ENCODE data around the gene GNAS.
"Not testable (repeated sequence)": the region's sequence is repeated elsewhere in the genome, so short reads cannot be mapped to it uniquely, and the experiment has no call there.

The GNAS gene

GRCh38 chr20:58852543-58853271 lies at the start of gene GNAS:
Gene GNAS, plus strand, starts transcription at chr20:58852716.
- no peak for DNase-seq (ENCODE audit: low read depth)

GRCh38 chr20:58803533-58803932 lies 49.0 kb upstream of the GNAS start:
- no peak for DNase-seq (ENCODE audit: low read depth)

- DNase-seq (ENCODE audit: low read depth) = no peak
Measured at GRCh38 chr20:58807801-58808200, 44.7 kb upstream of the GNAS start.

- no peak for DNase-seq (ENCODE audit: low read depth)
Measured at GRCh38 chr20:58808271-58809046, 44.1 kb upstream of the GNAS start.

- DNase-seq (ENCODE audit: low read depth) = no peak
Measured at GRCh38 chr20:58810116-58810878, 42.2 kb upstream of the GNAS start.

DNA sequence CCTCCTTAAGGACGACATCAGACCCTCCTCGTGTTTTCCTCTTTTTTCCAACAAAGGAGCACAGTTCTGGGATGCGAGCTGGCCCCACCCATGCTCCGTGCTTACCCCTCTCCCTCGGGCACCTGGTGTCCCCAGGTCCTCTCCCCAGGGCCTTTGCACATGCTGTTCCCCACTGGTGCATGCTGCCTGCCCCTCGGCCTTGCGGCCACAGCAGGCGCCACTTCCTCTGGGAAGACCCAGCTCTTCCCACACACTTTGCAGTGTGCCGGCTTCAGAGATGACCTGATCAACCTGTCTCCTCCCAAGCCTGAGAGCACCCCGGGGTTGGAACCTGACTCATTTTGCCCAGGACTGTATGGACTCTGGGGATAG lies 41.7 kb upstream of the GNAS start:
- DNase-seq (ENCODE audit: low read depth) = no peak

DNA sequence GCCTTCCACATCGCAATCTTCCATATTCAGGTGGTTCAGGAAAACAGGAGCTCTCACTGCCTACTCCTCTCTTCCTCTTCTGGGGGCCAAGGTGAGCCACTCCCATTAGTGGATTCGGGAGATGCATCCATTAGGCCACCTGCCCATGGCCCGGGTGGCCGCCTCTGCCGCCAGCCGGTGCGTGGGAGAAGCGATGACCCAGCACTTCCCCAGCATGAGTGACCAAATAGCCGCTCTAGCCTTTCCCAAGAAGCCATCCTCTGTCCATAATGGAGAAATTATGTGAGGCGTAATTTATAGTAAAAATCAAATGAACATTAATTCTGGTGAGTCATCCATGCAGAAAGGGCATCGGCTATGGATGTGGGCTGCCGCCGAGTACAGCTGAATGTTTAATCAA lies 41.2 kb upstream of the GNAS start:
- DNase-seq (ENCODE audit: low read depth) = no peak

DNA sequence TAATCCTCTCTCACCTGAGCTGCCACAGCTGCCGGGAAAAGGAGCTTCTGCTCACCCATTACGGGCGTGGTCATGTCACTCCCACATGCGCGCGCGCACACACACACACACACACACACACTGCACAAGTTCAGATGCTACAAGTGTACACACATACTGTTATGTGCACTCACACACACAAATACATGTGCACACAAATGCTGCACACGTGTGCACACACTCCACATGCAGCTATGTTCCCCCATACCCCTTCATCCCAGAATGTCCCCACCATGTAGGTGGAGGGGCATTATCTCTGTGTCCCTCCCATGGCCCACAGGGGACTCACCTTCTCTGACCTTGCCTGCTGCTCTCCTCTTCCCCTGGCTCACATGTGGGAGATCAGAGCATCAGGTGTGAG lies 39.1 kb upstream of the GNAS start:
- no peak for DNase-seq (ENCODE audit: low read depth)

- no peak for DNase-seq (ENCODE audit: low read depth)
Measured at GRCh38 chr20:58815448-58815847, 37.1 kb upstream of the GNAS start.

GRCh38 chr20:58816051-58816450 lies 36.5 kb upstream of the GNAS start:
- DNase-seq (ENCODE audit: low read depth) = no peak

- DNase-seq (ENCODE audit: low read depth) = no peak
Measured at GRCh38 chr20:58816957-58817651, 35.4 kb upstream of the GNAS start.

GRCh38 chr20:58817748-58818147 lies 34.8 kb upstream of the GNAS start:
- no peak for DNase-seq (ENCODE audit: low read depth)

DNA sequence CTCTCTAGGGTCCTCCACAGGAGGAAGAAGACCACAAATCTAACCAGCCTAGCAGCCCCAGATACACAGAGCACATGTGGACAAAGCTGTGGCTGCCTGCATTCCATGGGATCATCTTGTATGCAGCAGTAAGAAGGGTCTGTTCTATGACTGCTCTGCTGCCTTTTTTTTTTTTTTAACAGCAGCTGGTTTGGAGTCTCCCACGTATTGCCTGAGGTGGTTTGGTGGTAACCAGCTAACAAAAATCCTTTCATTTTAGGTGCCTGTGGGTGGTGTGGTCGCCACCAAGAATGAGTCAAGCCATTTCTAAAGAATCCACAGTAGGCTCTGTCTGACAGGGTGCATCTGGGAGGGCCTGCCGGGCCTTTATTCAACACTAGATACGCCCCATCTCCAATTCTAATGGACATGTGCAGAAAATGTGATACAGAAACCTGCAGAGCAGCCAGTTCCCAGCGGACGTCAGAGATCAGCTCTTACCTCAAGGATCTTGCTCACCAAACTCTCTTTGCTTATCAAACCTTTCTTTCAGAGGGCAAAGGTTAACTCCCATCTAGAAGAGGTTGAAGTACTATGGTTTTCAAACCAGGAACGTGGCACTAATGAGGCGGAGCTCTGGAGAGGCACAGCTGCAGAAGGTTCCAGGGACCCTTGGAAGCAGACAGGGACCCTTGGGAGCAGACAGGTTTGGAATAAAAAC lies 33.8 kb upstream of the GNAS start:
- DNase-seq (ENCODE audit: low read depth) = no peak

DNA sequence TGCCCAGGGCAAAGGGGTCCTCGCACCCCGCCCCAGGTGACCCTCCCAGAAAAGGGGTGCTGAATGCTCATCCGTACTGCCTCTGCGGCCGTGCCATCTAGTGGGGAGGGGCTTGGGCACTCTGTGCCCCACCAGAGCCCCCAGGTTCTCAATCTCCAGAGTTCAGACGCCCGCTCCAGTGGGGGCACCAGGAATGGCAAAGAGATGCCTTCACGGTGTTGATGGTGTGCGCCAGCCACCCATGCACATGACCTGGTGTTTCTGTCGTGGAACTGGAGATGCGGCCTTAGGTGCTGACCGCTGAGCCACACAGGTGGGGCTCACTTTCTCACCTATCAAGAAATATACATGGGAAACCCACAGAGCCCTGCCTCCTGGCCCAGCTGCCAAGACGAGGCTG lies 32.6 kb upstream of the GNAS start:
- DNase-seq (ENCODE audit: low read depth) = no peak

DNA sequence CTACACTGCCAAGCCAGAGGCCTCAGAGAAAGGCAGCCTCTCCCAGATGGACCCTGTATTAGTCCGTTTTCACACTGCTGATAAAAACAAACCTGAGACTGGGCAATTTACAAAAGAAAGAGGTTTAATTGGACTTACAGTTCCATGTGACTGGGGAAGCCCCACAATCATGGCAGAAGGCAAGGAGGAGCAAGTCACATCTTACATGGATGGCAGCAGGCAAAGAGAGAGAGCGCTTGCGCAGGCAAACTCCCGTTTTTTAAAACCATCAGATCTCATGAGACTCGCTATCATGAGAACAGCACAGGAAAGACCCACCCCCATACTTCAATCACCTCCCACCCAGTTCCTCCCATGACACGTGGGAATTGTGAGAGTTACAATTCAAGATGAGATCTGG lies 32.0 kb upstream of the GNAS start:
- DNase-seq (ENCODE audit: low read depth) = not testable (repeated sequence)

DNA sequence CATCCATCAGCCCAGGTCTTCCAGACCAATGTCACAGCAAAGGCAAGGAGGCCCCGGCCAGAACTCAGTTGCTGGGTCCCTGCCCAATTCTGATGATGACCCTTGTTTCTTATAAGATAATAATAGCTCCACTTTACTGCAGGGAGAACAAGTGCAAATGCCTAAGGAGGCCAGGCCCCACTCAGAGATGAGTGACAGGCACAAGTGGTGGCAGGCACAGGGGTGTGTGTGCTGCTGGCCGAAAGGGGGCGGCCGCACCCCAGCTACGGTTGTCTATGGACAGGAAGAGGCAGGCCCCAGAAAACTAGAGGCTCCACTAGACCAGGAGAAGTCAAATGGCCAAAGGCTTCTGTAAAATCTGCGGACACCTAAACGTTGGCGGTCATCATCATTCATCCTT lies 30.4 kb upstream of the GNAS start:
- no peak for DNase-seq (ENCODE audit: low read depth)

DNA sequence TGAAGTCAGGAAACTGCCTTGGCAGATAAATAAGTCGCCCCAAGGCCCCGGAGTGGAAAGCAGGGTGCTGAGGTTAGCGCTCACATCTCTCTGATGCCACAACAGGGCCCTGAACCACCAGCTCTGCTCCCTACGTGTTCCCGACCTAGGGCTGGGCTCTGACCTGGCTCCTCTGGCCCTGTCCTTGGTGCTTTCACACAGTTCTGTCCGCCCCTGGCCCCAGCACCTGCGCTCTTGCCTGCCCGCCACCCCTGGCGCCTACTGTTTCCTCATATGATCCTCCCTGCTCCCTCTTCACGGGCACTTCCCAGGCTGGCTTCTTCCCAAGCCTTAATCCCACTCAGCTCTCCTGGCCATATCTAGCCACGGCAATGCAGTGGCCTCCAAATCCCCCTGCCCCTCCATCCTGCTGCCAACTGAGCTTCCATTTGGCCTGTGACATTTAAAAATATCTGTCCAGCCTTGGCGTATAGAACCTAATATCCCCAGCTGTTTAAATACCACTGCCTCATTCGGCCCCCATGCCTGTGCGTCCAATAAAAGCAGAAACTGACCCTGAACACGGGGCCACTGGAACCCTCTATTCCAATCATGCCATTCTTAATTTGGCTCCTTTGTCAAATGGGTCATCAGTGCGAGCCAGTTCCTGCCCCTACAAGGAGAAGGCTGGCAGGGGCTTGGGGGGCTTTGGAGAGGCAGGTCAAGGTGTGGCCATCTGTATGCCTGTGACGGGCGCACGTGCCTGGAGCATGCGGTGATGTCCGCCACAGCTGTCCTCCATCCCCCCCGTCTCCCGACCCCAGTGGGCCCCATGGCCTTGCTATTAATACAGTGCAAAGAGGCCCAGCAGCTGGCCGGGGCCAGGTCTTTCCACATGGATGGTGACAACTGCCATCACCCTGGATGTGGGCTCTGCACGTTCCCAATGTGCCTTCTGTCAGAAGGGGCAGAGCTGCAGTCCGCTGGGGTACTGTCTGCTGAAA lies 29.5 kb upstream of the GNAS start:
- no peak for DNase-seq (ENCODE audit: low read depth)

- no peak for DNase-seq (ENCODE audit: low read depth)
Measured at GRCh38 chr20:58824843-58825242, 27.7 kb upstream of the GNAS start.

DNA sequence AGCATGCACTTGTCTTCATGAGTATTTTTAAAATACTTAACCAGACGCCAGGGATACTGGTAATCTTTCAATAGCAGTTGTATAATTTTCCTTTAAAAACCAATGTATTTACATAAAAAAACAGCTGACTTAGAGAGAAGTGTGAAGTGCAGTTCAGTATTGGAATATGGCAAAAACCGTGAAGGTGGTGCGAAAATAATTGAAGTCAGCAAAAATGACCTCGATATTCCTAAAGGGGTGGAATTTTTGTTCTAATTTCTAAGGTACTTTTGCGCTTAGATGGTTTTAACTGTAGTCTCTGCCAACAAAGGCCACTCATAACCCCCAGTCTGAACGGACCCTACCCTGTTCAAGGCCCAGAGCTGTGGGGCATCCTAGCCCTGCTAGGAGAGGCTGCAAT lies 27.1 kb upstream of the GNAS start:
- DNase-seq (ENCODE audit: low read depth) = no peak

DNA sequence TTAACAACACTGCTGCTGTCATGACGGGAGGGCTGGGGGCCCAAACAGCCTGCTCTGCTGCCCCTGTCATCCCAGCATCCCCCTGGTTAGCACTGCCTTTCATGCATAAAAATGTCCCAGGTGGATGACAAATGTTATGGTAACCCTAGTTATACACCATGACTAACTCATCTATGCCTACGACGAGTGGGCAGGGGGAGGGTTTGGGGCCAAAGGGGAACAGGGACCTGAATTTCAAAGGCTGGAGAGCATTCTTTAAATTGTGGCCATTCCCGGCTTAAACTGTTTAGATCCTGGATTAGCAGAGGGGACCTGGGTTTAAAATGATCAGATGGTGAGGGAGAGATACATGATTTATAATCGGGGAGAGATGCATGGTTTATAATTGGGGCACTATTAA lies 26.2 kb upstream of the GNAS start:
- DNase-seq (ENCODE audit: low read depth) = no peak

DNA sequence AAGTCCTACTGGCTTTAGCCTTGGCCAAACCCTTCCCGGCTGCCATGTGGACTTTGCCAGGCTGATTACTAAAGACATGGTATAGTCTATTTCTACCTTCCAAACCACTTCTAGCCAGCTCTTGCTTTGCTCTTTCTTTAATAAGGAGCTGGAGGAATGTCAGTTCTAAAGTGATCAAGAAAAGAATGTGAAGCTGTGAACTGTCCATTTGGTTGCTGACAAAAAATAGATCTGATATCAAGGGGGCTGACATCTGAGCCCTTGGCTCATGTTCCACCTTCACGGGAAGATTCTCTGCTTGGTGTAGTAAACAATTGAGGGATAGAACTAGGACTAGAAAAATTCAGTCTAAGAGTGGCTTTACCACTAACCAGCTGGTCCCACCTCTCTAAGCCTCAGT lies 24.4 kb upstream of the GNAS start:
- DNase-seq (ENCODE audit: low read depth) = no peak
